Measurements from ENCODE around the gene QPRT.

- TF ChIP-seq ATF2 (IDR thresholded peaks at IDR 0.05; ENCODE audit: low read length) (no peak), MAX (IDR thresholded peaks at IDR 0.05) (no peak), CTCF (IDR thresholded peaks at IDR 0.05; ENCODE audit: control extremely low read depth in 1 of 3, insufficient read depth in 1 of 3, low read depth in 1 of 3, low read length in 3 of 3) (no peak)
These were observed 18.4 kb downstream of the QPRT start for GRCh38 chr16:29697391-29697790.
